SH-SY5Y (cell line): ENCODE measurements around the gene CRYGS.

ENCODE experiments used
- GATA2 ChIP-seq: IDR thresholded peaks from 2 replicates; pipeline ENCODE4 v1.6.1; 2011; ENCODE audit warnings: mild to moderate bottlenecking, low read depth, low read length
- GATA3 ChIP-seq: IDR thresholded peaks from 2 replicates; pipeline ENCODE4 v1.6.1; 2011; ENCODE audit warnings: low read depth, mild to moderate bottlenecking, low read length, moderate library complexity

- TF ChIP-seq GATA2 (no peak), GATA3 (no peak)
Measured at GRCh38 chr3:186566772-186567071, 22.5 kb upstream of the CRYGS start.
